Fibroblast of pulmonary artery (primary cell): ENCODE data around the gene OPRL1.

Experiments
- DNase-seq: peaks from one replicate; pipeline ENCODE4 v3.0.0-alpha.2; 2010; ENCODE audit warnings: low read depth
- H3K4me3 ChIP-seq: replicated peaks from 2 replicates; pipeline ENCODE4 v1.5.1; 2011; ENCODE audit warnings: low read depth, mild to moderate bottlenecking, control low read depth, low read length, moderate library complexity
- CTCF ChIP-seq: IDR thresholded peaks from 2 replicates; pipeline ENCODE4 v1.5.1; 2011; ENCODE audit warnings: mild to moderate bottlenecking, control low read depth, low read length, inconsistent platforms; ENCODE audit errors: missing control alignments

The OPRL1 gene

GRCh38 chr20:64099086-64099786 is 19.4 kb downstream of the OPRL1 start:
- no peak for DNase-seq
- no peak overlapping the region for H3K4me3 ChIP-seq
- no peak for TF ChIP-seq CTCF

GRCh38 chr20:64099880-64100565 is 20.1 kb downstream of the OPRL1 start:
- no peak overlapping the region for H3K4me3 ChIP-seq
- no peak for TF ChIP-seq CTCF
- no peak for DNase-seq

- no peak for TF ChIP-seq CTCF
- no peak overlapping the region for H3K4me3 ChIP-seq
- no peak for DNase-seq
These were observed 20.6 kb downstream of the OPRL1 start for GRCh38 chr20:64100566-64100888.

- no peak for TF ChIP-seq CTCF
- DNase-seq, result no peak
- no peak overlapping the region for H3K4me3 ChIP-seq
These were observed 21.2 kb downstream of the OPRL1 start for GRCh38 chr20:64100946-64101688.

GRCh38 chr20:64101731-64102621 is 22.1 kb downstream of the OPRL1 start:
- no peak overlapping the region for H3K4me3 ChIP-seq
- DNase-seq, result no peak
- TF ChIP-seq CTCF, result peak; percentile 35

GRCh38 chr20:64102647-64103354 is 22.9 kb downstream of the OPRL1 start:
- no peak for DNase-seq
- no peak overlapping the region for H3K4me3 ChIP-seq
- no peak for TF ChIP-seq CTCF
